GM12865 (cell line): ENCODE data around the gene GGCT.

ENCODE experiments used
- DNase-seq: peaks from one replicate; pipeline ENCODE4 v3.0.0; 2010; ENCODE audit warnings: low read depth
- H3K4me3 ChIP-seq: 2 replicates; pipeline ENCODE4 v1.5.1; 2011; ENCODE audit warnings: mild to moderate bottlenecking, low read depth, low read length, control low read depth
- CTCF ChIP-seq: IDR thresholded peaks from 2 replicates; pipeline ENCODE4 v1.5.1; 2011; ENCODE audit warnings: low read length, control low read depth, low read depth, inconsistent platforms; ENCODE audit not compliant: insufficient read depth; ENCODE audit errors: missing control alignments

Gene GGCT

GRCh38 chr7:30521532-30521931 is 16.9 kb upstream of the GGCT start:
- no peak for TF ChIP-seq CTCF
- no peak for DNase-seq
- no peak overlapping the region for H3K4me3 ChIP-seq

- no peak for TF ChIP-seq CTCF
- no peak overlapping the region for H3K4me3 ChIP-seq
- DNase-seq: no peak
Measured at GRCh38 chr7:30519122-30519521, 14.5 kb upstream of the GGCT start.

- TF ChIP-seq CTCF: no peak
- no peak for DNase-seq
- H3K4me3 ChIP-seq: no peak overlapping the region
Measured at GRCh38 chr7:30515761-30516160, 11.1 kb upstream of the GGCT start.

- no peak overlapping the region for H3K4me3 ChIP-seq
- DNase-seq: no peak
- no peak for TF ChIP-seq CTCF
Measured at GRCh38 chr7:30514776-30515175, 10.1 kb upstream of the GGCT start.

- TF ChIP-seq CTCF: no peak
- DNase-seq: no peak
- no peak overlapping the region for H3K4me3 ChIP-seq
Measured at GRCh38 chr7:30514177-30514576, 9.5 kb upstream of the GGCT start.

GRCh38 chr7:30513762-30514161 is 9.1 kb upstream of the GGCT start:
- H3K4me3 ChIP-seq: no peak overlapping the region
- DNase-seq: no peak
- TF ChIP-seq CTCF: no peak

- H3K4me3 ChIP-seq: no peak overlapping the region
- DNase-seq: no peak
- TF ChIP-seq CTCF: no peak
Measured at GRCh38 chr7:30511973-30512662, 7.5 kb upstream of the GGCT start.
